Cardiac muscle cell (in vitro differentiated cells and primary cell): ENCODE results near the gene DLGAP1. TPM values are rescaled to one million over a fixed set of nuclear protein-coding genes. Genes with fewer than 3 reads are reported as not detected.

Experiments
- DNase-seq, 2 donors: peaks; one replicate each; pipeline versions ENCODE4 v3.0.0 to v3.0.0-alpha.2; 2010 to 2017; ENCODE audit warnings: low read depth in 1 of 2, low spot score in 1 of 2
- H3K27ac ChIP-seq: fragments of 200-600 bp; sonication (generic); 2 replicates; pipeline ENCODE4 v1.5.1; 2016
- H3K27me3 ChIP-seq: fragments of 200-600 bp; sonication (generic); 2 replicates; pipeline ENCODE4 v1.6.0; 2016; ENCODE audit warnings: control low read depth
- H3K36me3 ChIP-seq: fragments of 200-600 bp; sonication (generic); 2 replicates; pipeline ENCODE4 v1.5.1; 2016; ENCODE audit warnings: control low read depth
- H3K4me1 ChIP-seq: fragments of 200-600 bp; sonication (generic); 2 replicates; pipeline ENCODE4 v1.8.1; 2017; ENCODE audit warnings: low read depth, mild to moderate bottlenecking, mixed run types
- H3K4me3 ChIP-seq: fragments of 200-600 bp; sonication (generic); 2 replicates; pipeline ENCODE4 v1.5.1; 2016; ENCODE audit warnings: mild to moderate bottlenecking
- H3K9me3 ChIP-seq: fragments of 200-600 bp; sonication (generic); 2 replicates; pipeline ENCODE4 v1.5.1; 2017; ENCODE audit warnings: low read depth, mild to moderate bottlenecking, control low read depth
- CTCF ChIP-seq: IDR thresholded peaks from 2 replicates; pipeline ENCODE4 v1.5.1; 2012; ENCODE audit warnings: low read depth, mild to moderate bottlenecking, low read length
- polyA plus RNA-seq: library from polyadenylated mRNA; unstranded; fragments of >200 nt; fragmentation: Nextera tagmentation; extraction: Ambion mirVana; gene quantifications from 2 replicates; pipeline ENCODE4 v1.2.1, GENCODE V29; 2016
- total RNA-seq: library from RNA; depleted of rRNA; stranded (reverse); fragments of >200 nt; gene quantifications from 2 replicates; pipeline ENCODE4 v1.2.3, GENCODE V29; 2016

DLGAP1 gene
- total and polyA plus RNA-seq, 2 experiments from 2014 or later = 2.5 to 7.9 TPM

GRCh38 chr18:3885209-3885792 lies 569.8 kb downstream of the DLGAP1 start:
- peak; percentile 22 for TF ChIP-seq CTCF
- Histone ChIP-seq H3K27me3 (no peaks in the 10 kb centered on the region), H3K27ac (no peak overlapping the region), H3K9me3 (no peaks in the 10 kb centered on the region), H3K4me3 (no peak overlapping the region), H3K4me1 (peaks cover 11% of the 10 kb centered on the region), H3K36me3 (no peaks in the 10 kb centered on the region)
- DNase-seq = no peak

GRCh38 chr18:3879836-3880120 lies 575.3 kb downstream of the DLGAP1 start:
- H3K4me3 ChIP-seq = no peak overlapping the region
- no peaks in the 10 kb centered on the region for H3K27me3 ChIP-seq
- no peaks in the 10 kb centered on the region for H3K4me1 ChIP-seq
- no peaks in the 10 kb centered on the region for H3K36me3 ChIP-seq
- H3K27ac ChIP-seq = no peak overlapping the region
- no peaks in the 10 kb centered on the region for H3K9me3 ChIP-seq
- TF ChIP-seq CTCF = no peak
- DNase-seq = no peak

- Histone ChIP-seq H3K4me3 (no peak overlapping the region), H3K36me3 (no peaks in the 10 kb centered on the region), H3K27ac (no peak overlapping the region), H3K27me3 (no peaks in the 10 kb centered on the region), H3K9me3 (no peaks in the 10 kb centered on the region), H3K4me1 (no peaks in the 10 kb centered on the region)
- no peak for DNase-seq
- no peak for TF ChIP-seq CTCF
Observed at GRCh38 chr18:3879114-3879835, 575.8 kb downstream of the DLGAP1 start.

DNA sequence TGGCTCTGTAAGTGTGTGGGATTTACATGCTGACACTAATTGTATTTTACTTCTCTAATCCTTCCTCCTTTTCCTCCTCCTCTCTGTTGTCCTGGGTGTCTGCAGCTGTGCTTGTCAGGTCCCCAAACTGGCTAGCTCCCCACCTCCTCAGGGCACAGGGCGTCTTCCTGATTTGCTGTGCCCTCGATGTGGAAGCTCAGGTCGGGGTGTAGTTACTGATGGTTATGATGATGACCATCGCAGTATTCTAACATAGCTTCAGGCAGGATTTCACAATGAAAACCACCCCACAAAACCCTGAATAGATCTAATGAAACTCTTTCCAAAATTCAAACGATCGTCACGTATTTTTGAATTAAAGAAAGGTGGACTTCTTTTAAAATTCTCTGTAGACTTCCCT lies 576.7 kb downstream of the DLGAP1 start:
- Histone ChIP-seq H3K4me1 (no peaks in the 10 kb centered on the region), H3K9me3 (no peaks in the 10 kb centered on the region), H3K27ac (no peak overlapping the region), H3K36me3 (no peaks in the 10 kb centered on the region), H3K4me3 (no peak overlapping the region), H3K27me3 (no peaks in the 10 kb centered on the region)
- no peak for TF ChIP-seq CTCF
- no peak for DNase-seq

- H3K4me1 ChIP-seq = no peaks in the 10 kb centered on the region
- peak in 1 of 2 donors; percentile 47 for DNase-seq
- no peaks in the 10 kb centered on the region for H3K27me3 ChIP-seq
- no peak for TF ChIP-seq CTCF
- no peaks in the 10 kb centered on the region for H3K9me3 ChIP-seq
- no peaks in the 10 kb centered on the region for H3K36me3 ChIP-seq
- H3K27ac ChIP-seq = no peak overlapping the region
- no peak overlapping the region for H3K4me3 ChIP-seq
Observed at GRCh38 chr18:3877678-3878077, 577.4 kb downstream of the DLGAP1 start.
